Measurements from ENCODE around the gene SASH1.

- TF ChIP-seq GATA2 (IDR thresholded peaks at IDR 0.05; ENCODE audit: low read depth, low read length) (no peak), GATA3 (IDR thresholded peaks at IDR 0.05; ENCODE audit: low read depth, low read length) (no peak)
Observed at GRCh38 chr6:148521158-148521557, 178.5 kb downstream of the SASH1 start.

Measured in SH-SY5Y (cell line).